ENCODE measurements around the gene BICRA.
"Not testable (repeated sequence)": the region's sequence is repeated elsewhere in the genome, so short reads cannot be mapped to it uniquely, and the experiment has no call there.

The BICRA gene

DNA sequence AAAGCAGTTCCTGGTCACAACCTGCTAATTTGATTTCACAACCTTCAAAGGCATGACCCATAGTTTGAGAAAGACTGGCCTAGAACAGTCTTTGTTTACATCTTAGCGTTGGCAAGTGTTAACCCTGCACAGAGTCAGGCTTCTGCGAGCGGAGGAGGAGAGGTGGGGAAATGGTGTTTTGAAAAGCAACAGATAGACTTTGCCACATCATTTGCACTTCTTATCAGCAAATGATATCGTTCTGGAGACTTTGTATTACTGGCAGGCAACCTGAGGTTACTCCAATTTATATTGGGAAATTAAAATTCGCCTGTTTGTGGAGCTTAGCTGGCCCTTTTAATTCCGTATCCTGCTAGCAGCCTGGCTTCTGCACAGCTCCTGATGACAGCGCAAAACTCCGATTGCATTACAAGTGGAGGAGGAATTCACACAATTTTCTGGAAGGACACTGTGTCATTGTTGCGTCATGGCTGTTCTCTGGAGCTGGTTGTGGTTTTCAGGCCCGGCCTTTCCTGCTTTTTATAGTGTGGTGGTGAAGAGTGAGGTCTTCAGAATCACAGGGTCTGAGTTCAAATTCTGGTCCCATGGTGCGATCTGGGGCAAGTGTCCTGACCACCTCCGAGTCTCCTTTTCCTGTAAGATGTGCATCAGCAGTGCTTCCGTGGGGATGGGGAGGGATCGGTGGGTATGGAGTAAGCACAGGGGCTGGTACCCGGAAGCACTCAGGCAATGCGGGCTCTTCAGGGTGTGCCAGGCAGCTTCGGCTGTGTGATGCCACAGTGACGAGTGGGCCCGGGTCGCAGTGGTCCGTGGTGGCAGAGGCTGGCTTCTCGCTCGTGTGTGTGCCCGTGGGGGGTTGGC lies 55.2 kb downstream of the BICRA start:
- no peak for DNase-seq (ENCODE audit: low spot score)

DNA sequence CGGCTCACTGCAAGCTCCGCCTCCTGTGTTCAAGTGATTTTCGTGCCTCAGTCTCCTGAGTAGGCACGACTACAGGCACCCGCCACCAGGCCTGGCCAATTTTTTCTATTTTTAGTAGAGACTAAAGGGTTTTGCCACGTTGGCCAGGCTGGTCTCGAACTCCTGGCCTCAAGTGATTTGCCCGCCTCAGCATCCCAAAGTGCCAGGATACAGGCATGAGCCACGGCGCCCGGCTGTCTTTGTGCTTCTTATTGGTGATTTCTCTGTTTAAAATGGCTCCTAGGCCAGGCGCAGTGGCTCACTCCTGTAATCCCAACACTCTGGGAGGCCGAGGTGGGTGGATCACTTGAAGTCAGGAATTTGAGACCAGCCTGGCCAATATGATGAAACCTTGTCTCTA lies 59.6 kb downstream of the BICRA start:
- not testable (repeated sequence) for DNase-seq (ENCODE audit: low spot score)

DNA sequence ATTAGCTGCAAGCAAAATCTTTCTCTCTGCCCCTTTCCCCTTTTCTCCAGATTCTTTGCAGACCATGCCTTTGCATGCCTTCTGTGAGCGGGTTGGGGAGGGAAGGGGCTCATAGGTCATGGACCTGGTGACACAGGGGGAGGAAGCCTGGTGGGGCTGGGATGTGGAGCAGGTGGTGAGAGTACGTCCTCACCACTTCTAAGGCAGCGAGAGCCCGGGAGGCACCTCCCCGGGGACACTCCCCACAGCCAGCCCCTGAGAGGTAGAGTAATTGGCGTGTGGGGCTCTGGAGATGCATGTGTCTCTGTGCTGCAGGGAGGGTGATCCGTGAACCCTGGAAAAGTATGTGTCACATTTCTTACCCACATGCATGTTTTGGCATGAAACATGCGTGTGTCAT lies 61.8 kb downstream of the BICRA start:
- DNase-seq (ENCODE audit: low spot score): no peak

DNA sequence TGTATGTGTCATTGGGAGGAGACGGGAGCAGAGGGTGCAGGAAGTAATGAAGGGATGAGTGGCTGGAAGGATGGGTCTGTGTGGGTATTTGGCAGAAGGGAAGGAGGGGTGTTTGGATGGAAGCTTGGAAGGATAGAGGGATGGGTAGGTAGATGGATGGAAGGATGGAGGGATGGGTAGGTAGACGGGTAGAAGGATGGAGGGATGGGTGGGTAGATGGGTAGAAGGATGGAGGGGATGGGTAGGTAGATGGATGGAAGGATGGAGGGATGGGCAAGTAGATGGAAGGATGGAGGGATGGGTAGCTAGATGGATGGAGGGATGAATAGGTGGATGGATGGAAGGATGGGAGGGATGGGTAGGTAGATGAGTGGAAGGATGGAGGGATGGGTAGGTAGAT lies 62.6 kb downstream of the BICRA start:
- no peak for DNase-seq (ENCODE audit: low spot score)

DNA sequence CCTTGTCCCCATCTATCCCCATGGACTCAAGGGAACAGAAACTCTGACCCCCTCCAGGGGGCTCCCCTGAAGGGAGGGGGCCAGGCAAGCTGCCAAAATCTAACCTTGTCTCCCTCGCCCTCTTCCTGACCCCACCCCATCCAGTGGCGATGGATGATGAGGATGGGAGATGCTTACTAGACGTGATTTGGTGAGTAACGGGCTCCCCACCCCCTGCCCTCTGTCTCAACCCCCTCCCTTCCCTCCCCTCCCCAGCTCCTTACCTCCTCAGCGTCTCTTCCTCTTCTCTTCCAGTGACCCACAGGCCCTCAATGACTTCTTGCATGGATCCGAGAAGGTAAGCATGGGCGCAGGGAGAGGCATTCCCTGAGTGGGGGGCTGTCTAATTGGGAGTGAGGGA lies 64.5 kb downstream of the BICRA start:
- no peak for DNase-seq (ENCODE audit: low spot score)

DNA sequence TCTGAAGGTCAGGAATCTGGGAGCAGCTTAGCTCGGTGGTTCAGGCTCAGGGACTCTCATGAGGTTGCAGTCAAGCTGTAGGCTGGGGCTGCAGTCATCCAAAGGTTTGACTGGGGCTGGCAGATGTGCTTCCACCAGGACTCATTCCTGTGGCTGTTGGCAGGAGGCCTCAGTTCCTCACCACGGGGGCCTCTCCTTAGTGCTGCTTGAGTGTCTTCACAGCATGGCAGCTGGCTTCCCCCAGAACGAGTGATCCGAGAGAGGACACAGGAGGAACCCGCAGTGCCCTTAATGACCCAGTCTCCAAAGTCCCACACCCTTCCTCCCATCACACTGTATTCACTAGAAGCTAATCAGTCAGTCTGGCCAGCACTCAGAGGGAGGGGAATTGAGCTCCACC lies 65.6 kb downstream of the BICRA start:
- no peak for DNase-seq (ENCODE audit: low spot score)

DNA sequence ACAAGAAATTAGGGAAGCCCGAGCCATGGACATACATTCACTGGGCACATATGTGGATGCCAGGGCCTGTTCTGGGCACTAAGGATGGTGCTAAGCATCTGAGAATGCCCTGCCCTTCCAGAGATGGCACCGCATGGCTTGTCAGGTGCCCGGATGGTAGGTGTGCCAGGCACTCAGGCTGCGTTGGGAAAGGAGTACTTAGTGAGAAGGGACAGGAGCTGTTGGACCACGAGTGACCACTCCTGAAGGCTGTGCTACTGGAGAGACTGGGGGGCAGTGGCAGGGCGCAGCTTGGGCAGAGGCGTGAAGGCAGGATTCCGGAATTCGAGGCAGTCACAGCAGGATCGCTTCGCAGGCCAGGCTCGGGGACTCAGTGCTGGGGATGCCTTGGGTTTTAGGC lies 66.3 kb downstream of the BICRA start:
- no peak for DNase-seq (ENCODE audit: low spot score)

DNA sequence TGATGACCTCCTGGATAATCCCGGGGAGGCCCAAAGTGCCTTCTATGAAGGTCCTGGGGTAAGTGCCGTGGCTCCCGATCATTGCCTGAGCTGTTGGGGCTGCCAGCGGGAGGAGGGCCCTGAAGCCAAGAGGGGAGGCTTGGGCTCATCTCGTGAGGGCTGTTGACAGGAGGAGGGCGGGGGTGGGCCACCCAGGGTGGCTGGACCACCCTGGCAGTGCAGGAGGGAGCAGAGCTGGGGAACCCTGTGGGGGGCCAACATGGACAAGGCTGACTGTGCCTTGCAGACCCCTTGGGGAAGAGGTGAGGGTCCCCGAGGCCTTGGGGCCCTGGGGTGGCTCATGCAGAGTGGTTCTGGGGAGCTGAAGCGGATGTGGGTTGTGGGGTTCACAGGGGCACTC lies 66.9 kb downstream of the BICRA start:
- DNase-seq (ENCODE audit: low spot score): no peak

DNA sequence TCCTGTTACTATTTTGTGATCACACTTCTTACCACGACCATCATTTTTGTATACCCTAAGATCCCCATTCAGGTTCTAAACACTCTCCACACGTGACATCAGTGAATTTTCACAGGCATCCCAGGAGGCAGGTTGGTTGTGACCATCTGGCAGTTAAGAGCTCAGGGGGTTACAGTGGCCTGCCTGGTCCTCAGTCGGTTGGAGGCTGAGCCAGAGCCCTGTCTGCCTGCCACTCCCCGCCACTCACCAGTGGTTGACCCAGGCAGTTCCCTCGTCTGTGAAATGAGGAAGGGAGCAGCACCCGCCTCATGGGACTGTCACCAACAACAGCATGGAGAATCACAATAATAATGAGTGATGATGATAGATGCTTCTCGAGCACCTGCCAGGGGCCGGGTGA lies 67.9 kb downstream of the BICRA start:
- DNase-seq (ENCODE audit: low spot score): no peak

DNA sequence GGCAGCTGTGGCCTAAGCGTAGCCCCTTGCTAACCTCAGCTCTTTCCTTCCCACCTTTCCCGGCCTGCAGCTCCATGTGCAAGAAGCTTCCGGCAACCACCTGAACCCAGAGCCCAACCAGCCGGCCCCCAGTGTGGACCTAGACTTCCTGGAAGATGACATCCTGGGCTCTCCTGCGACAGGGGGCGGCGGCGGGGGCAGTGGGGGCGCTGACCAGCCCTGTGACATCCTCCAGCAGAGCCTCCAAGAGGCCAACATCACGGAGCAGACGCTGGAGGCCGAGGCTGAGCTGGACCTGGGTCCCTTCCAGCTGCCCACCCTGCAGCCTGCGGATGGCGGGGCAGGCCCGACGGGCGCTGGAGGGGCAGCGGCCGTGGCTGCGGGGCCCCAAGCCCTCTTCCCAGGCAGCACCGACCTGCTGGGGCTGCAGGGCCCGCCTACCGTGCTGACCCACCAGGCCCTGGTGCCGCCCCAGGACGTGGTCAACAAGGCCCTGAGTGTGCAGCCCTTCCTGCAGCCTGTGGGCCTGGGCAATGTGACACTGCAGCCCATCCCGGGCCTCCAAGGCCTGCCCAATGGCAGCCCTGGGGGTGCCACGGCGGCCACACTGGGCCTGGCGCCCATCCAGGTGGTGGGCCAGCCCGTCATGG lies 70.4 kb downstream of the BICRA start:
- no peak for DNase-seq (ENCODE audit: low spot score)

DNA sequence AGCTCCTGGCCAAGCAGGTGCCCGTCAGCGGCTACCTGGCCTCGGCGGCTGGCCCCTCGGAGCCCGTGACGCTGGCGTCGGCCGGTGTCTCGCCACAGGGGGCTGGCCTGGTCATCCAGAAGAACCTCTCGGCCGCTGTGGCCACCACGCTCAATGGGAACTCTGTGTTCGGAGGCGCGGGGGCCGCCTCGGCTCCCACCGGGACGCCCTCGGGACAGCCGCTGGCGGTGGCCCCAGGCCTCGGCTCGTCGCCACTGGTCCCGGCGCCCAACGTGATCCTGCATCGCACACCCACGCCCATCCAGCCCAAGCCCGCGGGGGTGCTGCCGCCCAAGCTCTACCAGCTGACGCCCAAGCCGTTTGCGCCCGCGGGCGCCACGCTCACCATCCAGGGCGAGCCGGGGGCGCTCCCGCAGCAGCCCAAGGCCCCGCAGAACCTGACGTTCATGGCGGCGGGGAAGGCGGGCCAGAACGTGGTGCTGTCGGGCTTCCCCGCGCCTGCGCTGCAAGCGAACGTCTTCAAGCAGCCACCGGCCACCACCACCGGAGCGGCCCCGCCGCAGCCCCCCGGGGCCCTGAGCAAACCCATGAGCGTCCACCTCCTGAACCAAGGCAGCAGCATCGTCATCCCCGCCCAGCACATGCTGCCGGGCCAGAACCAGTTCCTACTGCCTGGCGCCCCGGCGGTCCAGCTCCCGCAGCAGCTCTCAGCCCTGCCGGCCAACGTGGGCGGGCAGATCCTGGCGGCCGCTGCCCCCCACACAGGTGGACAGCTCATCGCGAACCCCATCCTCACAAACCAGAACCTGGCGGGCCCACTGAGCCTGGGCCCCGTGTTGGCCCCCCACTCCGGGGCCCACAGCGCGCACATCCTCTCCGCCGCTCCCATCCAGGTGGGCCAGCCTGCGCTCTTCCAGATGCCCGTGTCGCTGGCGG lies 71.3 kb downstream of the BICRA start:
- no peak for DNase-seq (ENCODE audit: low spot score)

DNA sequence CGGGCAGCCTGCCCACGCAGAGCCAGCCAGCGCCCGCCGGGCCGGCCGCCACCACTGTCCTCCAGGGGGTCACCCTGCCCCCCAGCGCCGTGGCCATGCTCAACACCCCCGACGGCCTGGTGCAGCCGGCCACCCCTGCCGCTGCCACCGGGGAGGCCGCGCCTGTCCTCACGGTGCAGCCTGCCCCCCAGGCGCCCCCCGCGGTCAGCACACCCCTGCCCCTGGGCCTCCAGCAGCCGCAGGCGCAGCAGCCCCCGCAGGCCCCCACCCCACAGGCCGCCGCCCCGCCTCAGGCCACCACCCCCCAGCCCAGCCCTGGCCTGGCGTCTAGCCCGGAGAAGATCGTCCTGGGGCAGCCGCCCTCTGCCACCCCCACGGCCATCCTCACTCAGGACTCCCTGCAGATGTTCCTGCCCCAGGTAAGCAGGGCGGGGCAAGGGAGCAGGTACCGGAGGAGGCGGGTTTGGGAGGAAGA lies 72.0 kb downstream of the BICRA start:
- no peak for DNase-seq (ENCODE audit: low spot score)

DNA sequence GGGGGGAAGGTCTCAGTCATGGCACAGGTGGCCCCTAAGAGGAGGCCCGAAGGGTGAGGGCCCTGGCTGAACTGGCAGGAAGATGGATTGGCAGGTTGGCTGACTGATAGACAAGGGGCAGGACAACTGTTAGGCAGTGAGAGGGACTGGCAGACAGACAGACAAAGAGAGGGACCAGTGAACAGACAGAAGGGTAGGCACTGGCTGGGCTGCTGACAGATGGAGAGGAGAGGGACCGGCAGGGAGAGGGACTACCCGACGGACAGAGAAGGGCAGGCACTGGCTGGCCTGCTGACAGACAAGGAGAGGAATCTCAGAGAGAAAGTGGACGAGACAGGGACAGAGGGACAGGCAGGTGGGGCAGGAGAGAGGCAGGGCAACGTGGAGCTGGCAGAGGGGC lies 72.5 kb downstream of the BICRA start:
- no peak for DNase-seq (ENCODE audit: low spot score)

DNA sequence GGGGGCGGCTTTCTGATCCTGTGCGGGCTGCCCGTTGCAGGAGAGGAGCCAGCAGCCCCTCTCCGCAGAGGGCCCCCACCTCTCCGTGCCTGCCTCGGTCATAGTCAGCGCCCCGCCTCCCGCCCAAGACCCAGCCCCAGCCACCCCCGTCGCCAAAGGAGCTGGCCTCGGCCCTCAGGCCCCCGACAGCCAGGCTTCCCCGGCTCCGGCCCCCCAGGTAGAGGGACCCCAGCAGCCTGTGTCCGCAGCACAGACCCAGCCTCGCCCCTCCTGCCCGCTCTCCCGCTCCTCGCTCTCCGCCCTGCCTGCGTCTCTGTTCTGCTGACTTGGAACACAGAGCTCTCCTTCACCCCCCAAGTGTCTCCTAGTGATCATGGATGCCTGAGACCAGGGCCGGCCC lies 73.0 kb downstream of the BICRA start:
- no peak for DNase-seq (ENCODE audit: low spot score)

DNA sequence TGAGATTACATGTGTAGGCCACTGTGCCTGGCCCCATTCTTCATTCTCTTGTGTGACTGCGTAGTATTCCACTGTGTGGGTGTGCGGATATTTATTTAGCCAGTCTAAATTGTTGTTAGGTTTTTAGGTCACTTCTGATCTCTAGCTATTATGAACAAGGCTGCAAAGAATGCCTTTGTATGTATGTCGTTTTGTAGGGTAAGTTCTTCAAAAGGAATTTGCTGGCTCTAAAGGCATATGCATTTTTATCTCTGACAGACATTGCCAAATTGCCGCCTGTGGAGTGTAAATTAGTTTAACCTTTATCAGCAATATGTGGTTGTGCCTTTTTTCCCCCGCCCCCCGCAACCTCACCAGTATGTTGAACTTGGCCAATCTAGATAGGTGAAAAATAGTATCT lies 74.0 kb downstream of the BICRA start:
- DNase-seq (ENCODE audit: low spot score): no peak

DNA sequence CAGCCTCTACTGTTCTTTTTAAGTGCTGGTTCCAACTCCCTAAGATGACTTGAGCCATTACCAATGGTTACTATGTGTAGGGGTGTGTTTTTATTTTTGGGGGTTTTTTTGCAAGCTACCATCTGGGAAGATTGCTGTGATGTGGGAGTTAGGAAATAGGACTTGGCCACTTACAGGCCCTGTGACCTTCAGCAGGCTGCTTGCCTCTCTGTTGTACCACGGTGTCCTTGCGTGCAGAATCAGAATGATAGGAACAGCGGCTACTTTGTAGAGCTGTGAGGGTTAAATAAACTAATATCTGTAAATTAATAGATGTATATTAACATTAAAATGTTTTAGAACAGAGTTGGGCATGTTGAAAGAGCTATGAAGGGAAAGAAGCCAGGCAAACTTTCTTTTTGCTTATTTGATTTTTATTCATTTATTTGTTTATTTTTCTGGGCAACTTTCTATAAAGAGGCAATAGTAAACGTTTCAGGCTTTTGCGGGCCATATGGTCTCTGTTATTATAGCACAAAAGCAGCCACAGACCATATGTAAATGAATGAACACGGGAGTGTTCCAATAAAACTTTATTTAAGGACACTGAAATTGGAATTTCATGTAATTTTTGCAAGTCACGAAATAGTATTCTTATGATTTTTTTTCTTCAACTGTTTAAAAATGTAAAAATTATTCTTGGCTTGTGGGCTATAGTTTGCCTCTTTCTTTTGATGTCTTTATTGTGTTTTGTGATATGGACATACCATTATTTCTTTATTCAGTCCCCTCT lies 77.9 kb downstream of the BICRA start:
- DNase-seq (ENCODE audit: low spot score): no peak

DNA sequence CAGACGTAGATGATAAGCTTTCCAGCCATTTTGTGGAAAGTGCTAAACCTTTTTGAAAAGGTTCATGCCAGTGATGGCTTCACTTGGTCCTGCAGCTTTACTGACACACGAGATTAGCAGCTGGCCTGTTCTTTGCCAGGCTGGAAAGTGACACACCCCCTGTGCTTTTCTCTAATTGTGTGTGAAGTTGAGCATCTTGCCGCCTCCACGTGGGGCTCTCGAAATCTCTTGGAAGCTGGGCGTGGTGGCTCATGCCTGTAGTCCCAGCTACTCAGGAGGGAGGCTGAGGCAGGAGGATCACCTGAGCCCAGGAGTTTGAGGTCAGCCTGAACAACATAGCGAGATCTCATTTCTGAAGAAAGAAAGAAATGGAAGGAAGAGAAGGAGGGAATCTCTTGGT lies 79.0 kb downstream of the BICRA start:
- DNase-seq (ENCODE audit: low spot score): no peak

DNA sequence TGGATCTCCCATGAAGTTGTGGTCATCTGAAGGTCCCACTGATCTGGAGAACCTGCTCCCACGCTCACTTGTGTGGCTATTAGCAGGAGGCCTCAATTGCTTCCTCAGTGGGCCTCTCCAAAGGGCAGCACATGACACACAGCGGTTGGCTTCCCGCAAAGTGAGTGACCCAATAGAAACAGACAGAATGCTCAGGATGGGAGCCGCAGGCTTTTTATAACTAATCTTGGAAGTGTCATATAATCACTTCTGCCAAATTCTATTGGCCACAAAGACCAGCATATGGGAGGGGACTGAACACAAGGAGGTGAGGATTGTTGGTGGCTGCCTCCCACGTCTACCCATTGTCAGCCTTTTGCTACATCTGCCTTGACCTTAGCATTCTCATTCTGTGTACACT lies 82.2 kb downstream of the BICRA start:
- DNase-seq (ENCODE audit: low spot score): no peak

DNA sequence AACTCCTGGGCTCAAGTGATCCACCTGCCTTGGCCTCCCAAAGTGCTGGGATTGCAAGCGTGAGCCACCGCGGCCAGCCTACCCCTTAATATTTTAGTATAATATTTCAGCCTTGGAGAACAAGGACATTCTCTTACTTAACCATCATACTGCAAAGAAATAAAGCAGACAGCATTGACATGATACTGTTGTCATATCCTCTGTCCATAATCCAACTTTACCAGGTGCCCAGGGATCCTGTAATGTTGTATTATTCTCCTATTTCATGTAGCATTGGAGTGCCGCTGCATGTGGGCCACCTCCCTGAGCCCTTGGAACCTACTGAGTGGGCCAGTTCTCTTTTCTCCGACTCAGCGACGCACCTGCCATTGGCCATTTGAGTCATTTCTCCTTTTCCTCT lies 82.8 kb downstream of the BICRA start:
- DNase-seq (ENCODE audit: low spot score): no peak

DNA sequence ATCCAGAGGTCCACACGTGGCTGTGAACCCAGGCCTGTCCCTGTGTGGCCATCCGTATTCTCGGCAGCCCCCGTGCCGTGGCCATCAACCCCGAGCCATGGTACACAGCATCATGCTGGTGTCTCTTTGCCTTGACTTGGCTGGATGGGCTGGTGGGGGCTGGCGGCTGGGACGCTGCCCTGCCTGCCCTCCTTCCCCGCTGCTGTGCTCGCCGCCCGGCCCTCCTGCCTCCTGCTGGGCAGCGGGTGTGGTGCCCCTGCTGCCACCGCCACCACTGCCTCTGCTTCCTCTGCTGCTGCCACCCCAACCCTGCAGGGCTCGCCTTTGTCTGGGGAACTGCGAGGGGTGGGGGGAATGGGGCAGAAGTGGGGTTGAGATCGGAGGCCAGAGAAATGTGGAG lies 84.6 kb downstream of the BICRA start:
- DNase-seq (ENCODE audit: low spot score): no peak

DNA sequence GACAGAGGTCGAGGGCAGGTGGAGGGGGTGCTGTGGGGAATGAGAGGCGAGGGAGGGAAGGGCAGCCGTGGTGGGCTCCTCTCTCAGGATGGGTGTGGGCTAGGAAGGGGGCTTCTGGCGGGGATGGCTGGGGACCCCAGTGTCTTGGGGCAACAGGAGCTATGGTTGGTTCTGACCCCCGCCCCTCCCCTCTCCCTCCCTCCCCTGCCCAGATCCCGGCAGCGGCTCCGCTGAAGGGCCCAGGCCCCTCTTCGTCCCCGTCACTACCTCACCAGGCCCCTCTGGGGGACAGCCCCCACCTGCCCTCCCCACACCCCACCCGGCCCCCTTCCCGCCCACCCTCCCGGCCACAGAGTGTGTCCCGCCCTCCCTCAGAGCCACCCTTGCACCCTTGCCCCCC lies 85.0 kb downstream of the BICRA start:
- no peak for DNase-seq (ENCODE audit: low spot score)
